GM12801 (cell line): ENCODE results near the gene DCTPP1.

ENCODE experiments used
- TF ChIP-seq, protein P1 (sequence below): IDR thresholded peaks from one replicate; pipeline ENCODE4 v1.5.1; 2011; ENCODE audit warnings: control low read depth; ENCODE audit not compliant: insufficient read length; ENCODE audit errors: extremely low read depth

The DCTPP1 gene

DNA sequence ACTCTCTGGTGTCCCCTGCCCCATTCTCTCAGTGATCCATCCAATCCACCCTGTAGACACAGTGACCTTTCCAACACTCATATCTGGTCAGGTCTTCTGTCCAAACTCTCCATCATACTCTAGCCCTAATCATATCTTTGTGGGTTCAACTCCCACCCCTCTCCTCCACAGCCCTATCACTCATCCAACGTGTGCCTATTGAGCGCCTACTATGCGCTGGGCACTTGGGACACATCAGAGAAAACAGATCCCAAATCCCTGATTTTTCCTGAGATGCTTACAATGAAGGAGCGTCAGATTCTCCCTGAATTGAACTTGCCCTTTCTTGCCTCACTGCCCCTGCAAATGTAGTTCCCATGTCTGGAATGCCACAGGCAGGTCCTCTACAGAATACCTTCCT is 1.8 kb downstream of the DCTPP1 start:
- TF ChIP-seq, protein P1, sequence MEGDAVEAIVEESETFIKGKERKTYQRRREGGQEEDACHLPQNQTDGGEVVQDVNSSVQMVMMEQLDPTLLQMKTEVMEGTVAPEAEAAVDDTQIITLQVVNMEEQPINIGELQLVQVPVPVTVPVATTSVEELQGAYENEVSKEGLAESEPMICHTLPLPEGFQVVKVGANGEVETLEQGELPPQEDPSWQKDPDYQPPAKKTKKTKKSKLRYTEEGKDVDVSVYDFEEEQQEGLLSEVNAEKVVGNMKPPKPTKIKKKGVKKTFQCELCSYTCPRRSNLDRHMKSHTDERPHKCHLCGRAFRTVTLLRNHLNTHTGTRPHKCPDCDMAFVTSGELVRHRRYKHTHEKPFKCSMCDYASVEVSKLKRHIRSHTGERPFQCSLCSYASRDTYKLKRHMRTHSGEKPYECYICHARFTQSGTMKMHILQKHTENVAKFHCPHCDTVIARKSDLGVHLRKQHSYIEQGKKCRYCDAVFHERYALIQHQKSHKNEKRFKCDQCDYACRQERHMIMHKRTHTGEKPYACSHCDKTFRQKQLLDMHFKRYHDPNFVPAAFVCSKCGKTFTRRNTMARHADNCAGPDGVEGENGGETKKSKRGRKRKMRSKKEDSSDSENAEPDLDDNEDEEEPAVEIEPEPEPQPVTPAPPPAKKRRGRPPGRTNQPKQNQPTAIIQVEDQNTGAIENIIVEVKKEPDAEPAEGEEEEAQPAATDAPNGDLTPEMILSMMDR, result no peak

DNA sequence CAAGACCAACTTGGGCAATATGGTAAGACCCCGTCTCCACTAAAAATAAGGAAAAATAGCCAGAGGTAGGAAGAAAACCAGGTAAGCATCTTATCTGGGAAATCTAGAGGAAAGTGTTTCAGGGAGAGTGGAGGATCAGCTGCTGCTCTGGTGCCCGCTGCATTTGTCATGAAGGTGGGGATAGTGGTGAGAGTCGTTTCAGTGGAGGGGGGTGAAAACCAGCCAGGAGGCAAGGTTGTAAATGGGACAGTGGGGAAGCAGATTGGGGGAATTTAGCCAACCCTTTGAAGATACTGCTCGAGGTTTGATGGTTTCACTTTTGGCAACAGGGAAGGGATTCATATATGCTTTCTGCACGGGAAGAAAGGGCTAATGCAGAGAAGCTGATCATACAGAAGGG is 8.8 kb downstream of the DCTPP1 start:
- TF ChIP-seq, protein P1, result no peak

- TF ChIP-seq, protein P1, result no peak
These were observed 11.3 kb downstream of the DCTPP1 start for GRCh38 chr16:30418350-30419181.

DNA sequence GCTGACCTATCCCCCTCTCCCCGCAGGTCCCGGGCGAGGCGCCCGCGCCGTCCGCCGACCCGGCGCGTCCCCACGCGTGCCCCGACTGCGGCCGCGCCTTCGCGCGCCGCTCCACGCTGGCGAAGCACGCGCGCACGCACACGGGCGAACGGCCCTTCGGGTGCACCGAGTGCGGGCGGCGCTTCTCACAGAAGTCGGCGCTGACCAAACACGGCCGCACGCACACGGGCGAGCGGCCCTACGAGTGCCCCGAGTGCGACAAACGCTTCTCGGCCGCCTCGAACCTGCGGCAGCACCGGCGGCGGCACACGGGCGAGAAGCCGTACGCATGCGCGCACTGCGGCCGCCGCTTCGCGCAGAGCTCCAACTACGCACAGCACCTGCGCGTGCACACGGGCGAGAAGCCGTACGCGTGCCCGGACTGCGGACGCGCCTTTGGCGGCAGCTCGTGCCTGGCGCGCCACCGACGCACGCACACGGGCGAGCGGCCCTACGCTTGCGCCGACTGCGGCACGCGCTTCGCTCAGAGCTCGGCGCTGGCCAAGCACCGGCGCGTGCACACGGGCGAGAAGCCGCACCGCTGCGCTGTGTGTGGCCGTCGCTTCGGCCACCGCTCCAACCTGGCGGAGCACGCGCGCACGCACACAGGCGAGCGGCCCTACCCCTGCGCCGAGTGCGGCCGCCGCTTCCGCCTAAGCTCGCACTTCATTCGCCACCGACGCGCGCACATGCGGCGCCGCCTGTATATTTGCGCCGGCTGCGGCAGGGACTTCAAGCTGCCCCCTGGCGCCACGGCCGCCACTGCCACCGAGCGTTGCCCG is 12.1 kb downstream of the DCTPP1 start:
- TF ChIP-seq, protein P1, result no peak

DNA sequence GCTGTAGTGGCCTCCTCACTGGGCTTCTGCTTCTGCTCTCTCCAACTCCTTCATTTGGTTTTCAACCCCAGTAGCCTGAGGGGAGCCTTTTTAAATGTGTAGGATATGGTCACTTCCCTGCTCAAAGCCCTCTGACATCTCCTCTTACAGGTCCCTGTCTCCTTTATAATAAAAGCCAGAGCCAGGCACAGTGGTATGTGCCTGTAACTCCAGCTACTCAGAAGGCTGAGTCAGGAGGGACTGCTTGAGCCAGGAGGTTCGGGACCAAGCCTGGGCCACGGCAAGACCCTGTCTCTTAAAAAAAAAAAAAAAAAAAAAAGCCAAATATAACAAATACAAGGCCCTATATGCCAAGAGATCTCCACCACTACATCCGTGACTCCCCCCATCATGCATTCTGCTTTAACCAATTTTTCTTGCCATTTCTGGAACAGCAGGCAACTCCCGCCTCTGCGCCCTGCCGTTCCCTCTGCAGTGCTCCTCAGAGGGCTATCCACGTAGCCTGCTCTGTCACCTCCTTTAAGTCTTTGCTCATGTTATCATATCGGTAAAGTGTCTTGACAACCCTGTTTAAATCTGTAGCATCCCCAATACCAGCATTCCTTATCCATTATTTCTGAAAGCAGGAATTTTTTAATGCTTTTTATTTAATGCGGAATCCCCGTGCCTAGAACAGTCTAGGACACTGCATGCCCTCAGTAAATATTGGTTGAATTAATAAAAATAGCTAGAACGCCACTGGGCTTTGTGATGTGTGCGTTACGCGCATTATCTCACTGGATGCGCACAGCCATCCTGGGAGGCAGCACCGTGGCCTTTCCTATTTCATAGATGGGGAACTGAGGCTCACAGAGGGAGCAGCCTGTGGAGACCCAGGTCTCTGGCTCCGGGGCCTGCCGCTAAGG is 13.0 kb downstream of the DCTPP1 start:
- TF ChIP-seq, protein P1, result no peak

DNA sequence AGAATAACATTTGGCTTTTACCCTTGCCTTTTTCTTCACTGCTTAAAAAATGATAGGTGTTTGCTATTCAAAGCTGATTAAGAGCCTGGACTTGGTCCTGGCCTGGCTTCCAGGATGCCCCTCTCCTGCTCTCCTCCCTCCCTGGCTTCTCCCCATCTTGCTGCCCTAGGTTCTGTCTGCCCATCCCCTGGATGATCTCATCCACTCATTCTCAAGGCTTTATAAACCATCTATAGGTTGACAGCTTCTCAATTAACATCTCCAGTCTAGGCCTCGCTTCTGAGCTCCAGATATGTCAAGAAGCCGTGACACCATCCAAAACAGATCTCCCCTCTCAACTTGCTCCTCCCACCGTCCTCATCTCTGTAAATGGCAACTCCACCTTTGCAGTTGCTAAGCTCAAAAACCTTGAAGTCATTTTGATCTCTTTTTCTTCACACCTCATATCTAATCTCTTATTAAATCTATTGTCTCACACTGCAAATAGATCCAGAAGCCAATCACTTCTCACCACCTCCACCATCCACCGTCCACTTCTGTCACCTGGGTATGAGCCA is 13.7 kb downstream of the DCTPP1 start:
- TF ChIP-seq, protein P1, result no peak
